Gastrocnemius medialis (tissue), 4 donors: ENCODE results near the gene FADD. TPM values are rescaled to one million over a fixed set of nuclear protein-coding genes. Genes with fewer than 3 reads are reported as not detected.
"Not testable (repeated sequence)": the region's sequence is repeated elsewhere in the genome, so short reads cannot be mapped to it uniquely, and the experiment has no call there.

Source experiments
- ATAC-seq, 2 donors: fragments of 150-250 bp; one replicate each; pipeline ENCODE4 v1.9.1; 2016
- DNase-seq, 2 donors: peaks; one replicate each; pipeline ENCODE4 v3.0.0-alpha.2; 2019
- H3K27ac ChIP-seq, 4 donors: fragments of 200-600 bp; sonication (generic); 1 replicate in 1 of 4; 2 replicates in 3 of 4; pipeline ENCODE4 v1.5.1; 2016 to 2018; ENCODE audit warnings: mild to moderate bottlenecking in 2 of 4, moderate library complexity in 1 of 4
- H3K27me3 ChIP-seq, 3 donors: fragments of 200-600 bp; sonication (generic) in 2 of 3; 1 replicate in 1 of 3; 2 replicates in 2 of 3; pipeline versions ENCODE4 v1.5.1 to v1.6.0; 2016 to 2019; ENCODE audit warnings: mild to moderate bottlenecking in 1 of 3, moderate library complexity in 1 of 3
- H3K36me3 ChIP-seq, 2 donors: fragments of 200-600 bp; sonication (generic) in 1 of 2; one replicate each; pipeline ENCODE4 v1.5.1; 2017 to 2018
- H3K4me1 ChIP-seq, 2 donors: fragments of 200-600 bp; sonication (generic) in 1 of 2; one replicate each; pipeline ENCODE4 v1.5.1; 2016 to 2017; ENCODE audit warnings: mild to moderate bottlenecking in 2 of 2
- H3K4me3 ChIP-seq, 4 donors: fragments of 200-600 bp; sonication (generic) in 3 of 4; 1 replicate in 1 of 4; 2 replicates in 3 of 4; pipeline ENCODE4 v1.5.1; 2016 to 2019; ENCODE audit warnings: mild to moderate bottlenecking in 2 of 4
- H3K9me3 ChIP-seq, 3 donors: fragments of 200-600 bp; sonication (generic) in 2 of 3; 1 replicate in 1 of 3; 2 replicates in 2 of 3; pipeline ENCODE4 v1.5.1; 2016 to 2019
- POLR2A ChIP-seq, 2 donors: fragments of 450-650 bp; IDR thresholded peaks; one replicate each; pipeline ENCODE4 v1.6.1; 2017; ENCODE audit warnings: antibody characterized with exemption in 2 of 2, mild to moderate bottlenecking in 2 of 2, moderate library complexity in 2 of 2
- in situ Hi-C, 4 donors: fragments of 200-750 bp; cut with MboI; loops; one replicate each; pipeline versions ENCODE4 v1.15.0 to v1.8.0; 2017; ENCODE audit warnings: low sequenced_read_pairs in 4 of 4
- intact Hi-C: fragments of 100-400 bp; cut with DNase I; formaldehyde crosslinking; loops from one replicate; pipeline ENCODE4 v1.15.1; 2023; ENCODE audit warnings: low total_unique reads
- total RNA-seq, 4 donors: library from RNA; depleted of rRNA; stranded (reverse); fragments of >200 nt; gene quantifications; one replicate each; pipeline versions ENCODE4 v1.1.0 to v1.2.3, GENCODE V29; 2016
- TF ChIP-seq, protein P1 (sequence below), 5 experiments: fragments of 450-650 bp in 3 of 5; fragments of 200-600 bp in 2 of 5; sonication (generic) in 2 of 5; IDR thresholded peaks in 4 of 5; conservative IDR thresholded peaks in 1 of 5; 1 replicate in 4 of 5; 2 replicates in 1 of 5; pipeline ENCODE4 v1.5.1; 2016 to 2019; ENCODE audit warnings: antibody characterized with exemption in 5 of 5, mild to moderate bottlenecking in 3 of 5, moderate library complexity in 3 of 5

Gene FADD
- total RNA-seq, 4 donors from 2014 or later: 6.9 to 17.3 (median 10.4) TPM

DNA sequence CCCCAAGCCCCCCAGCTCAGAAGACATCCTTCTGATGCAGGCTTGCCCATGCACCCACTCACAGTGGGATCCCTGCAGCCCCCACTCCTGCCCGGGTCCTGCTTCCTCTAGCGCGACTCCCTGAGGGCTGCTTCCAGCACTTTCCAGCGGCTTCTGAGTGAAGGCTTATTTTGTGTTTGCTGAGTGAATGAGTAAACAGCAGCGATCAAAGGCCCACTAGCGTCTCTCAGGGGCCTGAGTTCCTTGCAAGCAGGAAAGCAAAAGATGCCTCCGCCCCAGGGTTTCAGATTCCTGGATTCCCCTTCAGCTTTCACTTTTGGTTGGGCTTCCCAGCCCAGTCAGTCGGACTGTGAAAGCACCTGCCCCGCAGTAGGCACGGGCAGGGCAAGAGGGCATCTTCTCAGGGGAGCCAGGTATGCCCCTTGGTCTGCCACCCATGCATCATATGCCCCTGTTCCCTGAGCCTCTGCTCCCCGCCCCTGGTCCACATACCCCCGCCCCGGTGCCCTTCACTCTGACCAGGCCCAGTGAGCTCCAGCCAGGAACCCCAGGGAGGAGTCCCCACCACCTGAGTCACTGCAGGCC lies 9.2 kb downstream of the FADD start:
- no peaks in the 10 kb centered on the region for H3K27me3 ChIP-seq
- TF ChIP-seq POLR2A (IDR thresholded peaks at IDR 0.05): no peak
- TF ChIP-seq, protein P1, sequence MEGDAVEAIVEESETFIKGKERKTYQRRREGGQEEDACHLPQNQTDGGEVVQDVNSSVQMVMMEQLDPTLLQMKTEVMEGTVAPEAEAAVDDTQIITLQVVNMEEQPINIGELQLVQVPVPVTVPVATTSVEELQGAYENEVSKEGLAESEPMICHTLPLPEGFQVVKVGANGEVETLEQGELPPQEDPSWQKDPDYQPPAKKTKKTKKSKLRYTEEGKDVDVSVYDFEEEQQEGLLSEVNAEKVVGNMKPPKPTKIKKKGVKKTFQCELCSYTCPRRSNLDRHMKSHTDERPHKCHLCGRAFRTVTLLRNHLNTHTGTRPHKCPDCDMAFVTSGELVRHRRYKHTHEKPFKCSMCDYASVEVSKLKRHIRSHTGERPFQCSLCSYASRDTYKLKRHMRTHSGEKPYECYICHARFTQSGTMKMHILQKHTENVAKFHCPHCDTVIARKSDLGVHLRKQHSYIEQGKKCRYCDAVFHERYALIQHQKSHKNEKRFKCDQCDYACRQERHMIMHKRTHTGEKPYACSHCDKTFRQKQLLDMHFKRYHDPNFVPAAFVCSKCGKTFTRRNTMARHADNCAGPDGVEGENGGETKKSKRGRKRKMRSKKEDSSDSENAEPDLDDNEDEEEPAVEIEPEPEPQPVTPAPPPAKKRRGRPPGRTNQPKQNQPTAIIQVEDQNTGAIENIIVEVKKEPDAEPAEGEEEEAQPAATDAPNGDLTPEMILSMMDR (IDR thresholded peaks at IDR 0.05 in 4 of 5, conservative IDR thresholded peaks at IDR 0.05 in 1 of 5): no peak
- H3K36me3 ChIP-seq: peaks cover 0 to 15% of the 10 kb centered on the region in 2 donors
- H3K27ac ChIP-seq: no peak overlapping the region
- ATAC-seq (no peak), DNase-seq (no peak)
- no peaks in the 10 kb centered on the region for H3K9me3 ChIP-seq
- H3K4me1 ChIP-seq: no peaks in the 10 kb centered on the region
- intact Hi-C loops: no loop called here
- peak overlapping the region in 1 of 4 donors; percentile 31 for H3K4me3 ChIP-seq
- in situ Hi-C loops: no loop called here

DNA sequence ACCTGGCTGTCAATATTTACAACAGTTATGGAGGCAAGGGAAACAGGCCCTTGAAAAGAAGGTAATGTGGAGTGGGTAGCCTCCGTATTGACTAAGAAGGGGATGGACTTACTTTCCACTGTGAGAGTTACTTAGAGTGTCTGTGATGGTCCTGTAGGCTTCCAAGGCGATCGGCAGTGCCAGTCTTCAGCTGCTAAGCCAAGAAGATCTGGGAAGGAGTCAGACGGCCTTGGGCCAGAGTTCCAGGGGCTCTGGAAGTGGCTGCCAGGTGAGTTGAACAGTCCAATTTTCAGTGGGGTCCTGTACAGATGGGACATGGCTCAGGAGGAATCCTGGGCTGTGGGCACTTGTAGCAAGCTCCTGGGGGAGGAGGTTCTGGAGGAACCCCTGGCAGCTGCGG lies 14.3 kb downstream of the FADD start:
- DNase-seq, H3K27ac ChIP-seq, H3K4me1 ChIP-seq, ATAC-seq, intact Hi-C loops, H3K9me3 ChIP-seq, in situ Hi-C loops, H3K27me3 ChIP-seq, H3K36me3 ChIP-seq, H3K4me3 ChIP-seq: not testable (repeated sequence)

DNA sequence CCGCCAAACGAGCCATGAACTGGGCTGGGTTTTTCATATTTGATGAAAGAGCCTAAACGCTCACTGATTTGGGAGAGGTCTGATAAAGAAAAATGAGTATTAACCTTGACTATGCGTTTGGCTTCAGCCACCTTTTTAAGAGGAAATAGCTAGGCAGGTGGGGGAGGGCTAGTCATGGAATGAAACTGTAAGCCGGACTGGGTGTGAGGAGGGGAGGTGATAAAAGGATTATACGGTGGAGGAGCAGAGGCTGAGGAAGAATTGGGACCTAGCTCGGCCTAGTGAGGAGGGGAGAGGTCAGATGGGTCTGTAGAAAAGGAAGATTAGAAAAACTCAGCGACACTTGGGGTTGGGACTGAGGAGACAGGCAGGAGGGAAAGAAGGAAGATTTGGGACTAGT lies 15.0 kb downstream of the FADD start:
- H3K9me3 ChIP-seq, intact Hi-C loops, H3K27ac ChIP-seq, H3K36me3 ChIP-seq, in situ Hi-C loops, H3K4me3 ChIP-seq, H3K27me3 ChIP-seq, DNase-seq, ATAC-seq, H3K4me1 ChIP-seq: not testable (repeated sequence)

DNA sequence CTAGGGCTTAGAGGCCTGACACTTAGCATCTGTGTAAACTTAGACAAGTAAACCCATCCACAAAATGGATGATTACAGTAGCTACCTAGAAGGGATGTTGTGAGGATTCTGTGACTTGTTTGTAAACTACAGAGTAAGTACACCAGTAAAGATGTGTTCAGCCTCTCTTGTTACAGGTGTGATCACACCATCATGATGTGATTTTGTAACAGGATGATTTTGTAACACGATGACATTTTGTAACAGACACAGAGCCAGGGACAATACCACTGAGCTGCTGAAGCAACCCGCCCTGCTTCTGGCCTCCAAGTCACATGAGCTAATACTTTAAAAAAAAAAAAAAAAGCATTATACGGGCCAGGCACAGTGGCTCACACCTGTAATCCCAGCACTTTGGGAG lies 17.0 kb downstream of the FADD start:
- ATAC-seq: no peak
- TF ChIP-seq, protein P1 (IDR thresholded peaks at IDR 0.05 in 4 of 5, conservative IDR thresholded peaks at IDR 0.05 in 1 of 5): no peak
- no peak for TF ChIP-seq POLR2A (IDR thresholded peaks at IDR 0.05)
- no peaks in the 10 kb centered on the region for H3K36me3 ChIP-seq
- no peak overlapping the region for H3K27ac ChIP-seq
- no peaks in the 10 kb centered on the region for H3K27me3 ChIP-seq
- no peaks in the 10 kb centered on the region for H3K9me3 ChIP-seq
- no peaks in the 10 kb centered on the region for H3K4me1 ChIP-seq
- no peak overlapping the region for H3K4me3 ChIP-seq
- in situ Hi-C loops (no loop called here), intact Hi-C loops (no loop called here)
- DNase-seq: no peak

DNA sequence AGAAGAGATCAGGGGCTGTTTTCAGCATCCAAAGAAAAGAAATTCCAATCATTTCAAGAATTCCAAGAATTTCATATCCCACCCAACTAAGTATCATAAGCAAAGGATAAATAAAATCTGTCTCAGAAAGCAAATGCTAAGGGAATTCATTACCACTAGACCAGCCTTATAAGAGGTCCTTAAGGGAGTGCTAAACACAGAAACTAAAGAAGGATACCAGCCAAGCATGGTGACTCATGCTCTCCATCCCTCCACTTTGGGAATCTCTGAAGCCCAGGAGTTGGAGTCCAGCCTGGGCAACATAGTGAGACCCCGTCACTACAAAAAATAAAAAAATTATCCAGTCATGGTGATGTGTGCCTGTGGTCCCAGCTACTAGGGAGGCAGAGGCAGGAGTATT lies 17.8 kb downstream of the FADD start:
- H3K4me3 ChIP-seq: no peak overlapping the region
- no peak overlapping the region for H3K27ac ChIP-seq
- TF ChIP-seq POLR2A (IDR thresholded peaks at IDR 0.05): no peak
- TF ChIP-seq, protein P1 (IDR thresholded peaks at IDR 0.05 in 4 of 5, conservative IDR thresholded peaks at IDR 0.05 in 1 of 5): no peak
- no peaks in the 10 kb centered on the region for H3K9me3 ChIP-seq
- H3K4me1 ChIP-seq: no peaks in the 10 kb centered on the region
- in situ Hi-C loops (no loop called here), intact Hi-C loops (no loop called here)
- H3K27me3 ChIP-seq: no peaks in the 10 kb centered on the region
- ATAC-seq (no peak), DNase-seq (no peak)
- no peaks in the 10 kb centered on the region for H3K36me3 ChIP-seq

DNA sequence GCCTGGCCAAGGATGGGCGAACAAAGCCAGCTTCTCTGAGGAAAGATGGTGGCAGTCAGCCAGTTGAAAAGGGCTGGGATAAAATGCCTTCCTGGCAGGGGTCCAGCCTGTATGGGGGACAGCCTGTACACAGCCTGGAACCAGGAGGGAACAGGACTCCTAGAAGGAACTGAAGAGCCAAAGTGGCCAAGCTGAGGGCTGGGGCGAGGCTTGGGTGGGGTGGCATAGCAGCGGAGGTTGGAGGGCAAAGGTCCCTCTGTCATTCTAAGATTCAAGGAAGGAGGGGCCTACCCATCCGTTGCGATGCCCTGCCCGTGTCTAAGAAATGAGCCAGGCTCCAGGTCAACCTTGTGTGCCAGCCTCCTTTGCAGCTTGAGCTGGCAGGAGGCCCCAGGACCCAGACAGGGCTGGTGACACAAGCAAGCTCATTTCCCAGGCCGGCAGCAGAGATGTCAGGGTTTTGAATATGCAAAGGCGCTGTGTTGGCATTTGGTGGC lies 22.6 kb downstream of the FADD start:
- intact Hi-C loops: no loop called here
- in situ Hi-C loops: no loop called here
- DNase-seq (peak in 1 of 2 donors; percentile 33), ATAC-seq (peak; percentile 27 to 56)
- Histone ChIP-seq H3K9me3 (no peaks in the 10 kb centered on the region), H3K27me3 (no peaks in the 10 kb centered on the region), H3K4me1 (peaks cover 3 to 5% of the 10 kb centered on the region in 2 donors), H3K4me3 (no peak overlapping the region), H3K36me3 (no peaks in the 10 kb centered on the region), H3K27ac (peak overlapping the region in 2 of 4 donors; percentile 25 to 30)
- no peak for TF ChIP-seq POLR2A (IDR thresholded peaks at IDR 0.05)
- TF ChIP-seq, protein P1 (IDR thresholded peaks at IDR 0.05 in 4 of 5, conservative IDR thresholded peaks at IDR 0.05 in 1 of 5): no peak
